Skeletal muscle satellite cell (primary cell): ENCODE data around the gene IL1F10.
"Not testable (repeated sequence)": the region's sequence is repeated elsewhere in the genome, so short reads cannot be mapped to it uniquely, and the experiment has no call there.

Experiments used
- H3K27me3 ChIP-seq: 2 replicates; pipeline ENCODE4 v1.7.0; 2013; ENCODE audit warnings: low read length; ENCODE audit not compliant: control insufficient read depth, insufficient read depth
- H3K36me3 ChIP-seq: 2 replicates; pipeline ENCODE4 v1.7.0; 2013; ENCODE audit warnings: mild to moderate bottlenecking, control low read depth, low read length; ENCODE audit not compliant: insufficient read depth
- H3K4me1 ChIP-seq: 2 replicates; pipeline ENCODE4 v1.7.0; 2013; ENCODE audit warnings: low read length; ENCODE audit not compliant: control insufficient read depth, insufficient read depth
- H3K4me2 ChIP-seq: 2 replicates; pipeline ENCODE4 v1.7.0; 2013; ENCODE audit warnings: mild to moderate bottlenecking, low read length
- H3K4me3 ChIP-seq: 2 replicates; pipeline ENCODE4 v1.7.0; 2013; ENCODE audit warnings: low read length
- H3K9ac ChIP-seq: 2 replicates; pipeline ENCODE4 v1.7.0; 2013; ENCODE audit warnings: mild to moderate bottlenecking, low read depth, low read length, moderate library complexity
- H3K9me3 ChIP-seq: replicated peaks from 2 replicates; pipeline ENCODE4 v1.7.0; 2013; ENCODE audit warnings: mild to moderate bottlenecking, control low read depth, low read length

The IL1F10 gene

DNA sequence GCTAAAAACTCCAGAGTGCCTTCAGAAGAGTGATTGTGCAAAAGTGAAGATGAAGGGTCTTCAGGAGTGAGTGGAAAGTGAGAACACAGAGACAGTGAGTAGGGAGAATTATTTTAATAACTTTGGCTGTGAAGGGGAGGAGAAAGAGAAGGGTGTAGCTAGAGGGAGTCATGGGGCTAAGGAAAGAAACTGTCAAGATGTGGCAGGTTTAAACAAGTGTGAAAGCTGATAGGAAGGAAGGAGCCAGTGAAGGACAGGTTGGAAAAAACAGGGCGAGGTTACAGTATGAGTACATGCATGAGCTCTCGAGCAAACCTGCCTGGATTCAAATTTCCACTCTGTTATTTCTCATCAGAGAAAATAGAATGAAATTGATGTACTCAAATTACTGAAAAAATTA is 17.8 kb downstream of the IL1F10 start:
- Histone ChIP-seq H3K4me1 (no peaks in the 10 kb centered on the region), H3K27me3 (peaks cover 56% of the 10 kb centered on the region), H3K9me3 (no peaks in the 10 kb centered on the region), H3K9ac (no peak overlapping the region), H3K4me2 (no peak overlapping the region), H3K36me3 (no peaks in the 10 kb centered on the region), H3K4me3 (no peak overlapping the region)

DNA sequence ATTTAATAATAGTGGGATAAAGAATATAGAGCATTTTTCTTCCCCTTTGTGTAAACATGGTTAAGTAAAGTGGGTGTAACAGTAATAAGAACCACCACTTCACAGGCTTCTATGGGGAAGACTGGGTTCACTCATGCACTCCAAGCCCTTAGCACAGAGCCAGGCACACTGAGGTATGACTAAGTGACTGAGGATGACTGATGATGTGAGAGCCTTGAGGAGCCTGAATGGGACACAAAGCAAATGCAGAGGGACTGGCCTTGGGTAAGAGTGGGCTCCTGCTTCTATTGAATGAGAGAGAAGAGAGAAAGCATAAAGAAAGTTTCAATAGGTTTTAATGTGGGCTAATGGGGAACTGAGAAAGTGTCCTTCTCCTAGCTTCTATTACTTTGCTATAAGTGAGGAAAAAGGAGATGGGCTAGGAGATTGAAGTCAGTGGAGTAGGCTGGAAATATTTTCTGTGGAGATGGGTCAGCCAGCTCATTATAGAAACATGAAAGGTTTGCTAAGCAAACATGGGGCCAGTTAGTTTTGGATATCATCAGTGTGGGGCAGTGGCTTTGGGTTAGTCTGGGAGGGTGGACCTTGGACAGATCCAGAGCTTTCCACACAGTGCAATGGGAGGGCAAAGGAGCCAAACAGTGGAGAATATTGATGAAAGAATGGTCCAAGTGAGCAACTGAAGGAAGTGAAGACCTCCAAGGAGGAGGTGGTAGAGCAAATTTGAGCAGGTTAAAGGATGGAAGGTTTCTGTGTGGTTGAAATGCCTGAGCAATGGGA is 20.6 kb downstream of the IL1F10 start:
- Histone ChIP-seq H3K4me3 (no peak overlapping the region), H3K36me3 (no peaks in the 10 kb centered on the region), H3K9me3 (no peaks in the 10 kb centered on the region), H3K9ac (no peak overlapping the region), H3K27me3 (peaks cover 44% of the 10 kb centered on the region), H3K4me1 (no peaks in the 10 kb centered on the region), H3K4me2 (no peak overlapping the region)

GRCh38 chr2:113089916-113090315 is 22.1 kb downstream of the IL1F10 start:
- Histone ChIP-seq H3K4me2 (no peak overlapping the region), H3K9ac (no peak overlapping the region), H3K36me3 (no peaks in the 10 kb centered on the region), H3K27me3 (peaks cover 42% of the 10 kb centered on the region), H3K4me1 (no peaks in the 10 kb centered on the region), H3K9me3 (no peaks in the 10 kb centered on the region), H3K4me3 (no peak overlapping the region)

DNA sequence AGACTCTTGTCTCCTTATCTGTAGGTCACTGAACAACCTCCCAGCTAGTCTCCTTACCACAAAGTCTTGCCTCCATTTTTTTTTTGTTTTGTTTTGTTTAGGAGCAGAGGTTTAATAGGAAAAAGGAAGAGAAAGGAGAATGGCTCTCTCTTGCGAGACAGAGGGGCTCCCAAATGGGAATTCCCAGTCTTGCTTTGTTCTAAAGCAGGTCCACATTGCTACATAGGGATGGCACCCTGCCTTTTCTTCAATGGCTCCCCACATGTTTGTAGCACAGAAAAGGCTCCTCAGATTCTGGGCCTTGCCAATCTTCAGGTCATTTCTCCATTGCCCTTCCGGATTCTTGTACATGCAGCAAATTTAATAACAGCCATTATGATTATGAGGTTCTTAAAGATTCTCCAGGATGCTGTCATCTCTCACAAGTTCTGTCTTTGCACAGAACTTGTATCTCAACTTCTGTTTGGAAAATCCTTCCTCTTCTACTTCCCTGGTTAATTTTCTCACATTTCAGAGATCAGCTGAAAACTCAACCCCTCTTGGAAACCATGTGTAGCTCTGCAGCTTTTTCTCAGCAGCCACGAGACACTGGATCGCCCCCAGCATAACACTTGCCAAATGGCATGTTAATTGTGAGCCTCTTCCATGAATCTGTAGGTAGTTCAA is 23.6 kb downstream of the IL1F10 start:
- Histone ChIP-seq H3K9ac (no peak overlapping the region), H3K4me3 (no peak overlapping the region), H3K36me3 (no peaks in the 10 kb centered on the region), H3K27me3 (peaks cover 41% of the 10 kb centered on the region), H3K4me1 (no peaks in the 10 kb centered on the region), H3K9me3 (no peaks in the 10 kb centered on the region), H3K4me2 (no peak overlapping the region)

DNA sequence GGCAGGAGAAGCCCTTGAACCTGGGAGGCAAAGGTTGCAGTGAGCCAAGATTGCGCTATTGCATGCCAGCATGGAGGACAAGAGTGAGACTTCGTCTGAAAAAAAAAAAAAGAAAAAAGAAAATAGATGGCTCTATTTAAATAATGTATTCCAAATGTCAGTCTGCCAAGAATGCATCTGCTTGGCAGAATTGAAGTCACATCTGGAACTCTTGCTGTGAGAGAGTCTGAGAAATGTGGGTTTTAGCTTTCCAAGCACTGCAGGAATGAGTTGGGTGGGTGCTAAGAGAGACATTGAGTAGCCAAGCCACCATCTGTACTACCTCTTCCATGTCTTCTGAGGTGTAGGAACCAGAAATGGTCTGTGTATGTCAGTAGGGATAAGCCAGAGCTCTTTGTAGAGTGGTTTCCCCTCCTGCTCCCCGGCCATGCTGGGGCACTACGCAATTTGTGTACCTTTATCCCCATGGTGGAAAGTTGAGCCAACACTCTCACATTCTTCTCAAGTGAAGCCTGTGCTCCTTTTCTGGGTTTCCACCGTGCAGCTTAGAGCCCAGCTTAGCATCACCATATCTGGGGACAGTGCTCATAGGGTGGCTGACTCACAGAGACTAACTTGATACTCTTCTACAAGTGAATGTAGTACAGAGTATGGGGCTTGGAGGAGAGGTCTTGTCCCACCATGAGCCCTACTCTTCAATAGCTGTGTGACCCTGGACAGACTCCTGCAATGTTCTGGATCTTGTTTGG is 25.3 kb downstream of the IL1F10 start:
- Histone ChIP-seq H3K27me3 (peaks cover 32% of the 10 kb centered on the region), H3K4me1 (no peaks in the 10 kb centered on the region), H3K36me3 (no peaks in the 10 kb centered on the region), H3K4me3 (no peak overlapping the region), H3K9ac (no peak overlapping the region), H3K4me2 (no peak overlapping the region), H3K9me3 (no peaks in the 10 kb centered on the region)

GRCh38 chr2:113093613-113093977 is 25.8 kb downstream of the IL1F10 start:
- Histone ChIP-seq H3K9me3 (no peaks in the 10 kb centered on the region), H3K4me1 (no peaks in the 10 kb centered on the region)

GRCh38 chr2:113096306-113096705 is 28.5 kb downstream of the IL1F10 start:
- not testable (repeated sequence) for H3K4me1 ChIP-seq, H3K4me2 ChIP-seq, H3K36me3 ChIP-seq, H3K4me3 ChIP-seq, H3K9ac ChIP-seq, H3K9me3 ChIP-seq
- H3K27me3 ChIP-seq: peaks cover 19% of the 10 kb centered on the region

More at GRCh38 chr2:113093613-113093977, 25.8 kb downstream of the IL1F10 start:
- no peak overlapping the region for H3K4me3 ChIP-seq
- no peak overlapping the region for H3K9ac ChIP-seq
- H3K36me3 ChIP-seq: no peaks in the 10 kb centered on the region
- peaks cover 35% of the 10 kb centered on the region for H3K27me3 ChIP-seq
- H3K4me2 ChIP-seq: no peak overlapping the region

DNA sequence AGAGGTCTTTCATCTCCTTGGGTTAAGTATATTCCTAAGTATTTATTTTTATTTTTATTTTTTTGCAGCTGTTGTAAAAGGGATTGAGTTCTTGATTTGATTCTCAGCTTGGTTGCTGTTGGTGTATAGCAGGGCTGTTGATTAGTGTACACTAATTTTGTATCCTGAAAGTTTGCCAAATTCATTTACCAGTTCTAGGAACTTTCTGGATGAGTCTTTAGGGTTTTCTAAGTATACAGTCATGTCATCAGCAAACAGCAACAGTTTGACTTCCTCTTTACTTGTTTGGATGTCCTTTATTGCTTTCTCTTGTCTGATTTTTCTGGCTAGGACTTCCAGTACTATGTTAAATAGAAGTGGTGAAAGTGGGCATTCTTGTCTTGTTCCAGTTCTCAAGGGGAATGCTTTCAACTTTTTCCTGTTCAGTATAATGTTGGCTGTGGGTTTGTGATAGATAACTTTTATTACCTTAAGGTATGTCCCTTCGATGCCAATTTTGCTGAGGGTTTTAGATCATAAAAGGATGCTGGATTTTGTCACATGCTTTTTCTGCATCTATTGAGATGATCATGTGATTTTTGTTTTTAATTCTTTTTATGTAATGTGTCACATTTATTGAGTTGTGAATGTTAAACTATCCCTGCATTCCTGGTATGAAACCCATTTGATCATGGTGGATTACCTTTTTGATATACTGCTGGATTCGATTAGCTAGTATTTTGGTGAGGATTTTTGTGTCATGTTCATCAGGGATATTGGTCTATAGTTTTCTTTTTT is 29.3 kb downstream of the IL1F10 start:
- H3K36me3 ChIP-seq, H3K9ac ChIP-seq, H3K9me3 ChIP-seq, H3K4me2 ChIP-seq, H3K4me3 ChIP-seq, H3K4me1 ChIP-seq: not testable (repeated sequence)
- H3K27me3 ChIP-seq: peaks cover 17% of the 10 kb centered on the region

DNA sequence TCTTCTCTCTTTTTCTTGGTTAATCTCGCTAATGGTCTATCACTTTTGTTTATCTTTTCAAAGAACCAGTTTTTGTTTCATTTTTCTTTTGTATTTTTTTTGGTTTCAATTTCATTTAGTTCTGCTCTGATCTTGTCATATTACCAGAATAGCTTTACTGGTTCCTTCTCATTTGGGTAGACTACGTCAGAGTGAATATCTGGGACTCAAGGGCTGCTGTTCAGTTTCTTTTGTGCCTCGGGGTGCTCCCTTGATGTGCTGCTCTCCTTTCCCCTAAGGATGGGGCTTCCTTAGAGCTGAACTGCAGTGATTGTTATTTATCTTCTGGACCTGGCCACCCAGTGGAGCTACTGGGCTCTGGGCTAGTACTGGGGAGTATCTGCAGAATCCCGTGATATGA is 30.3 kb downstream of the IL1F10 start:
- no peaks in the 10 kb centered on the region for H3K9me3 ChIP-seq
- H3K4me3 ChIP-seq: no peak overlapping the region
- no peak overlapping the region for H3K4me2 ChIP-seq
- peaks cover 11% of the 10 kb centered on the region for H3K27me3 ChIP-seq
- no peaks in the 10 kb centered on the region for H3K4me1 ChIP-seq
- H3K9ac ChIP-seq: no peak overlapping the region
- no peaks in the 10 kb centered on the region for H3K36me3 ChIP-seq

DNA sequence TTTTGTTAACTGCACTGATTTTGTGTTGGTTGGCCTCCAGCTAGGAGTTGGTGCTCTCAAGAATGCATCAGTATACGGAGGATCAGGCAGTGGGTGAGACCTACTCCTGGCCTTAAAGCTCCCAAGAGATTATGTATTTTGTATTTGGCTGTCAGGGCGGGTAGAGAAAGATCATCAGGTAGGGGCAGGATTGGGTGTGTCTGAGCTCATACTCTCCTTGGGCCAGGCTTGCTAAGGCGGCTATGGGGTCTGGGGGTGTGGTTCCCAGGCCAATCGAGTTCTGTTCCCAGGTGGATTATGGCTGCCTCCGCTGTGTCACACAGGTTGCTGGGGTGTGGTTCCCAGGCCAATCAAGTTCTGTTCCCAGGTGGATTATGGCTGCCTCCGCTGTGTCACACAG is 30.8 kb downstream of the IL1F10 start:
- no peak overlapping the region for H3K4me2 ChIP-seq
- H3K4me3 ChIP-seq: no peak overlapping the region
- H3K9me3 ChIP-seq: no peaks in the 10 kb centered on the region
- peaks cover 10% of the 10 kb centered on the region for H3K27me3 ChIP-seq
- no peaks in the 10 kb centered on the region for H3K36me3 ChIP-seq
- H3K9ac ChIP-seq: no peak overlapping the region
- no peaks in the 10 kb centered on the region for H3K4me1 ChIP-seq

DNA sequence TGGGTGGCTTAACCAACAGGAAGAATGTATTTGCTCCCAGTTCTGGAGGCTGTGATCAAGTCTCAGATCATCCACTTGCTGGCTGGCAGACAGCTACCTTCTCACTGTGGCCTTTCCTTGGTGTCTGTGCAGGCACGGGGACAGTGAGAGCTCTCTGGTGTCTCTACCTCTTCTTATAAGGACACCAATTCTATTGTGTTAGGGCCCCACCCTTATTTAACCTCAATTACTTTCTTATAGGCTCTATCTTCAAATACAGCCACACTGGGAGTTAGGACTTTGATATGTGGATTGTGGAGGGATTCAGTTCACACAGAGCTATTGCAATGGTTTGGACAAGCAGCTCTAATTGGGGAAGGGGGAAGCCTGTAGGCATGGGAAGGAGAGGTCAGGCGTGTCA is 34.4 kb downstream of the IL1F10 start:
- H3K9ac ChIP-seq: no peak overlapping the region

More for the DNA sequence above, 34.4 kb downstream of the IL1F10 start:
- peaks cover 16% of the 10 kb centered on the region for H3K27me3 ChIP-seq
- no peaks in the 10 kb centered on the region for H3K4me1 ChIP-seq
- no peaks in the 10 kb centered on the region for H3K9me3 ChIP-seq
- H3K36me3 ChIP-seq: no peaks in the 10 kb centered on the region
- no peak overlapping the region for H3K4me3 ChIP-seq
- no peak overlapping the region for H3K4me2 ChIP-seq
